KG1 (cell line): ENCODE measurements around the gene NHEJ1.

Source experiments
- DNase-seq: peaks from one replicate; lab custom pipeline; 2025; lab: John Stamatoyannopoulos, UW

NHEJ1 gene

GRCh38 chr2:219056896-219057708 lies 103.5 kb downstream of the NHEJ1 start:
- no peak for DNase-seq

- DNase-seq, result no peak
Observed at GRCh38 chr2:219056176-219056895, 104.3 kb downstream of the NHEJ1 start.

- no peak for DNase-seq
Observed at GRCh38 chr2:219054956-219055903, 105.4 kb downstream of the NHEJ1 start.

- no peak for DNase-seq
Observed at GRCh38 chr2:219049282-219049681, 111.3 kb downstream of the NHEJ1 start.

- DNase-seq, result peak; percentile 16
Observed at GRCh38 chr2:219045937-219046550, 114.6 kb downstream of the NHEJ1 start.

GRCh38 chr2:219042750-219043149 lies 117.9 kb downstream of the NHEJ1 start:
- no peak for DNase-seq

GRCh38 chr2:219042157-219042556 lies 118.5 kb downstream of the NHEJ1 start:
- DNase-seq, result no peak

- DNase-seq, result no peak
Observed at GRCh38 chr2:219041252-219041651, 119.4 kb downstream of the NHEJ1 start, which contains the start of gene CFAP65. Gene CFAP65, minus strand, starts transcription at chr2:219041516. Its CDS starts 2,468 bp downstream, at chr2:219039048.

GRCh38 chr2:219038600-219038999 lies 122.0 kb downstream of the NHEJ1 start:
- DNase-seq, result no peak

- no peak for DNase-seq
Observed at GRCh38 chr2:219037783-219038499, 122.7 kb downstream of the NHEJ1 start.

- DNase-seq, result no peak
Observed at GRCh38 chr2:219035942-219036341, 124.7 kb downstream of the NHEJ1 start.

- DNase-seq, result no peak
Observed at GRCh38 chr2:219034823-219035222, 125.8 kb downstream of the NHEJ1 start.

GRCh38 chr2:219032051-219032745 lies 128.4 kb downstream of the NHEJ1 start:
- DNase-seq, result no peak

GRCh38 chr2:219031005-219031738 lies 129.4 kb downstream of the NHEJ1 start:
- DNase-seq, result no peak

- no peak for DNase-seq
Observed at GRCh38 chr2:219030177-219030940, 130.3 kb downstream of the NHEJ1 start.

GRCh38 chr2:219029829-219030165 lies 130.8 kb downstream of the NHEJ1 start:
- peak; percentile 32 for DNase-seq

GRCh38 chr2:219028996-219029828 lies 131.4 kb downstream of the NHEJ1 start:
- DNase-seq, result no peak

GRCh38 chr2:219028141-219028540 lies 132.5 kb downstream of the NHEJ1 start:
- DNase-seq, result no peak
